GM12878 (cell line): Measurements from ENCODE around the gene FANCC. TPM values are rescaled to one million over a fixed set of nuclear protein-coding genes. Genes with fewer than 3 reads are reported as not detected.

Experiments
- ATAC-seq: fragments of 200-7000 bp; cut with Tn5 transposase; 3 replicates; pipeline ENCODE4 v1.9.1; 2020; ENCODE audit warnings: mild to moderate bottlenecking, moderate library complexity
- BruUV-seq: library from RNA; stranded (reverse); fragments of 400-500 nt; replicated peaks from 2 replicates; lab custom pipeline; 2021; lab: Mats Ljungman, UMichigan
- CTCF ChIA-PET: fragments of 300-600 bp; sonication (Branson Sonifier 250); formaldehyde crosslinking; extraction: SDS; loops from one replicate; lab custom pipeline; 2021; ENCODE audit warnings: inconsistent platforms; lab: Yijun Ruan, JAX
- POLR2A ChIA-PET: fragments of 350-600 bp; formaldehyde crosslinking; extraction: SDS; loops from one replicate; lab custom pipeline; 2021; ENCODE audit warnings: inconsistent platforms; lab: Charles Lee
- RAD21 ChIA-PET: fragments of 300-600 bp; sonication (Branson Sonifier 250); formaldehyde crosslinking; loops from one replicate; lab custom pipeline; 2023; ENCODE audit warnings: antibody characterized with exemption; ENCODE audit not compliant: unreplicated experiment; lab: Charles Lee
- SMC1A ChIA-PET: fragments of 300-600 bp; sonication (Branson Sonifier 250); formaldehyde crosslinking; loops from one replicate; lab custom pipeline; 2023; ENCODE audit not compliant: unreplicated experiment, uncharacterized antibody; lab: Charles Lee
- DNase-seq: peaks from one replicate; pipeline ENCODE4 v3.0.0-alpha.2; 2011; ENCODE audit warnings: low read depth, low spot score
- FAIRE-seq: peaks from 3 replicates; lab custom pipeline; 2011; peaks lifted over from hg19 to GRCh38; lab: Jason Lieb, UNC
- H2AFZ ChIP-seq: 2 replicates; pipeline ENCODE4 v1.6.0; 2011; ENCODE audit warnings: low read depth, low read length, control low read depth; ENCODE audit not compliant: control insufficient read depth
- H3K27ac ChIP-seq: 2 replicates; pipeline ENCODE4 v1.5.1; 2011; ENCODE audit warnings: control low read depth; ENCODE audit not compliant: control insufficient read depth, insufficient read depth
- H3K27me3 ChIP-seq, 2 experiments: replicated peaks in 1 of 2; 2 replicates each; pipeline versions ENCODE4 v1.6.0 to v1.6.1; 2011; ENCODE audit warnings: low read length in 1 of 2; ENCODE audit not compliant: control insufficient read depth in 2 of 2, insufficient read depth in 2 of 2
- H3K36me3 ChIP-seq, 2 experiments: 2 replicates each; pipeline ENCODE4 v1.5.1; 2011; ENCODE audit warnings: low read length in 1 of 2; ENCODE audit not compliant: control insufficient read depth in 2 of 2, insufficient read depth in 2 of 2
- H3K4me1 ChIP-seq: 2 replicates; pipeline ENCODE4 v1.6.1; 2011; ENCODE audit warnings: mild to moderate bottlenecking, low read length, moderate library complexity, mixed read lengths; ENCODE audit not compliant: control insufficient read depth, insufficient read depth
- H3K4me2 ChIP-seq: 2 replicates; pipeline ENCODE4 v1.6.0; 2011; ENCODE audit warnings: control low read depth; ENCODE audit not compliant: control insufficient read depth, insufficient read depth
- H3K4me3 ChIP-seq: fragments of 200-600 bp; sonication (generic); 2 replicates; pipeline ENCODE4 v1.5.1; 2016
- H3K79me2 ChIP-seq: 2 replicates; pipeline ENCODE4 v1.6.0; 2011; ENCODE audit warnings: low read length; ENCODE audit not compliant: control insufficient read depth, insufficient read depth
- H3K9ac ChIP-seq: 2 replicates; pipeline ENCODE4 v1.8.0; 2011; ENCODE audit warnings: low read length, control low read depth, mixed read lengths; ENCODE audit not compliant: control insufficient read depth, insufficient read depth
- H3K9me3 ChIP-seq: replicated peaks from 3 replicates; pipeline ENCODE4 v1.5.1; 2011; ENCODE audit warnings: mild to moderate bottlenecking, low read length; ENCODE audit not compliant: control insufficient read depth, insufficient read depth
- H4K20me1 ChIP-seq: 2 replicates; pipeline ENCODE4 v1.6.0; 2011; ENCODE audit not compliant: control insufficient read depth, insufficient read depth
- BACH1 ChIP-seq: fragments of 450-650 bp; IDR thresholded peaks from 2 replicates; pipeline ENCODE4 v1.6.1; 2017; ENCODE audit warnings: mild to moderate bottlenecking, borderline replicate concordance
- CHD1 ChIP-seq: IDR thresholded peaks from 2 replicates; pipeline ENCODE4 v1.6.1; 2012; ENCODE audit warnings: low read depth, low read length, improper control_type of control experiment
- CREB1 ChIP-seq: IDR thresholded peaks from 2 replicates; pipeline ENCODE4 v1.6.1; 2012; ENCODE audit warnings: low read depth, mild to moderate bottlenecking, inconsistent platforms
- IRF4 ChIP-seq: IDR thresholded peaks from 2 replicates; pipeline ENCODE4 v1.6.1; 2011; ENCODE audit warnings: low read depth, low read length
- IRF5 ChIP-seq: fragments of 450-650 bp; IDR thresholded peaks from 2 replicates; pipeline ENCODE4 v1.6.1; 2017; ENCODE audit warnings: borderline replicate concordance
- KDM1A ChIP-seq: fragments of 200-600 bp; sonication (generic); IDR thresholded peaks from 2 replicates; pipeline ENCODE4 v1.6.1; 2016; ENCODE audit warnings: borderline replicate concordance
- LARP7 ChIP-seq: fragments of 450-650 bp; IDR thresholded peaks from 2 replicates; pipeline ENCODE4 v1.6.1; 2017; ENCODE audit warnings: mild to moderate bottlenecking
- MXI1 ChIP-seq: fragments of 150-350 bp; IDR thresholded peaks from 2 replicates; pipeline ENCODE4 v1.6.1; 2011; ENCODE audit warnings: low read depth, mild to moderate bottlenecking, inconsistent platforms, low read length, improper control_type of control experiment
- NFXL1 ChIP-seq: fragments of 450-650 bp; IDR thresholded peaks from 2 replicates; pipeline ENCODE4 v1.6.1; 2017; ENCODE audit warnings: antibody characterized with exemption, mild to moderate bottlenecking, borderline replicate concordance
- NFYB ChIP-seq: IDR thresholded peaks from 2 replicates; pipeline ENCODE4 v1.6.1; 2011; ENCODE audit warnings: low read depth, mild to moderate bottlenecking, low read length, improper control_type of control experiment, moderate library complexity; ENCODE audit not compliant: insufficient read depth
- NR2F1 ChIP-seq: fragments of 450-650 bp; conservative IDR thresholded peaks from 2 replicates; pipeline ENCODE4 v1.6.1; 2017; ENCODE audit warnings: mild to moderate bottlenecking
- PBX3 ChIP-seq: IDR thresholded peaks from 2 replicates; pipeline ENCODE4 v1.6.1; 2011; ENCODE audit warnings: mild to moderate bottlenecking, low read depth, low read length, moderate library complexity; ENCODE audit not compliant: insufficient replicate concordance
- RAD51 ChIP-seq: fragments of 450-650 bp; IDR thresholded peaks from 2 replicates; pipeline ENCODE4 v1.6.1; 2016; ENCODE audit warnings: moderate library complexity, mild to moderate bottlenecking, inconsistent platforms
- TAF1 ChIP-seq: IDR thresholded peaks from 2 replicates; pipeline ENCODE4 v1.6.1; 2011; ENCODE audit warnings: mild to moderate bottlenecking, low read depth, low read length, borderline replicate concordance
- ZNF384 ChIP-seq: IDR thresholded peaks from 2 replicates; pipeline ENCODE4 v1.6.1; 2012; ENCODE audit warnings: low read depth, mild to moderate bottlenecking, low read length, improper control_type of control experiment, borderline replicate concordance
- WGBS: methylation state at CpG from one replicate; pipeline ENCODE4 v1.1.6; 2016; ENCODE audit warnings: low lambda C conversion rate; ENCODE audit not compliant: insufficient replicate concordance, insufficient coverage; ENCODE audit errors: missing lambda C conversion rate; 5-methylcytosine and 5-hydroxymethylcytosine counted together
- in situ Hi-C: fragments of 300-500 bp; cut with MboI; formaldehyde crosslinking; loops from 9 replicates; pipeline ENCODE4 v1.14.3; 2018; ENCODE audit warnings: mixed read lengths
- intact Hi-C: fragments of 100-400 bp; cut with micrococcal nuclease; formaldehyde crosslinking; loops from one replicate; pipeline ENCODE4 v1.14.2; 2022; ENCODE audit not compliant: unreplicated experiment
- polyA plus RNA-seq, 11 experiments: library from polyadenylated mRNA; depleted of rRNA in 4 of 11; unstranded in 6 of 11; stranded (reverse) in 5 of 11; fragments of >200 nt; fragmentation: Nextera tagmentation in 4 of 11; fragmentation: Illumina TruSeq in 1 of 11; extraction: Ambion mirVana in 4 of 11; extraction: Trizol in 1 of 11; gene quantifications; 1 replicate in 1 of 11; 2 replicates in 10 of 11; pipeline versions ENCODE4 v1.2.1 to v1.2.3, GENCODE V29; 2011 to 2016; ENCODE audit warnings: inconsistent platforms in 2 of 11, missing spikeins in 2 of 11, low read depth in 1 of 11
- total RNA-seq, 4 experiments: library from RNA; depleted of rRNA in 3 of 4; stranded (reverse); fragments of >200 nt in 3 of 4; fragmentation: Illumina TruSeq in 1 of 4; extraction: Trizol in 1 of 4; gene quantifications; 2 replicates each; pipeline versions ENCODE4 v1.2.1 to v1.2.3, GENCODE V29; 2013 to 2021

FANCC gene
- total and polyA plus RNA-seq, 10 of the 15 experiments (the other 5 are each of a cell fraction or from before 2014, with no cell fraction given), result 1.2 to 16.8 (median 10.5) TPM

GRCh38 chr9:95108777-95109176 lies 208.7 kb downstream of the FANCC start:
- Histone ChIP-seq H3K27ac (no peak overlapping the region), H3K4me2 (no peak overlapping the region), H2AFZ (no peak overlapping the region), H3K4me3 (no peak overlapping the region), H3K4me1 (no peaks in the 10 kb centered on the region), H3K9me3 (no peaks in the 10 kb centered on the region), H3K79me2 (no peaks in the 10 kb centered on the region), H4K20me1 (no peaks in the 10 kb centered on the region; the same call in 1 of the 2 replicates), H3K27me3 (no peaks in the 10 kb centered on the region), H3K9ac (no peak overlapping the region), H3K36me3 (no peaks in the 10 kb centered on the region; a peak in 1 of 4 replicates)
- 98% methylated on average over 5 of the region's 5 CpGs for WGBS
- ATAC-seq (no peak), DNase-seq (no peak), FAIRE-seq (peak; percentile 41)
- intact Hi-C loops (no loop called here), in situ Hi-C loops (no loop called here)
- POLR2A ChIA-PET, result no interaction called here
- RAD21 ChIA-PET, result no interaction called here
- no TSS peak for BruUV-seq
- SMC1A ChIA-PET, result no interaction called here
- TF ChIP-seq CREB1 (no peak), RAD51 (no peak), IRF5 (no peak), NFXL1 (no peak)
- CTCF ChIA-PET, result interaction anchor here (1.4 kb wide), 1 partner anchor 22 kb away, joined by 5 read pairs; no protein-coding TSS in a partner anchor

- no peaks in the 10 kb centered on the region; a peak in 1 of 4 replicates for H3K36me3 ChIP-seq
- no peaks in the 10 kb centered on the region for H3K27me3 ChIP-seq
- FAIRE-seq (no peak), DNase-seq (no peak), ATAC-seq (no peak)
- no peak for TF ChIP-seq PBX3
- TF ChIP-seq BACH1, result no peak
- TF ChIP-seq LARP7, result no peak
- no peak for TF ChIP-seq IRF4
- TF ChIP-seq CHD1, result no peak
- no peak for TF ChIP-seq NR2F1
- no peak for TF ChIP-seq TAF1
- no peak for TF ChIP-seq ZNF384
- TF ChIP-seq MXI1, result no peak
- no peak for TF ChIP-seq KDM1A
- no peak for TF ChIP-seq NFYB
- H2AFZ ChIP-seq, result no peak overlapping the region
- H3K9me3 ChIP-seq, result no peaks in the 10 kb centered on the region
- intact Hi-C loops, result no loop called here
- in situ Hi-C loops, result no loop called here
- no peak overlapping the region for H3K4me2 ChIP-seq
- BruUV-seq, result no TSS peak
- WGBS, result 97% methylated on average over 14 of the region's 14 CpGs
- H3K79me2 ChIP-seq, result no peaks in the 10 kb centered on the region
- ChIA-PET RAD21 (no interaction called here), POLR2A (no interaction called here), SMC1A (no interaction called here), CTCF (interaction anchor here (1.4 kb wide), 1 partner anchor 23 kb away, joined by 5 read pairs; no protein-coding TSS in a partner anchor)
- no peaks in the 10 kb centered on the region for H3K4me1 ChIP-seq
- H3K27ac ChIP-seq, result no peak overlapping the region
- H3K4me3 ChIP-seq, result no peak overlapping the region
- H3K9ac ChIP-seq, result no peak overlapping the region
- no peaks in the 10 kb centered on the region; the same call in 1 of the 2 replicates for H4K20me1 ChIP-seq
These were observed 209.5 kb downstream of the FANCC start for GRCh38 chr9:95107976-95108375.
